Progenitor cell of endocrine pancreas (in vitro differentiated cells): ENCODE data around the gene CRIP3. TPM values are rescaled to one million over a fixed set of nuclear protein-coding genes. Genes with fewer than 3 reads are reported as not detected.

Source experiments
- DNase-seq: peaks from one replicate; pipeline ENCODE4 v3.0.0; 2021; ENCODE audit warnings: low spot score; ENCODE audit not compliant: unreplicated experiment
- H3K27ac Mint-ChIP-seq: 2 replicates; pipeline ENCODE4 v1.8.0; 2021; ENCODE audit warnings: mild to moderate bottlenecking, moderate library complexity, mixed read lengths
- H3K27me3 Mint-ChIP-seq: 2 replicates; pipeline ENCODE4 v1.8.0; 2021; ENCODE audit warnings: mixed read lengths
- H3K36me3 Mint-ChIP-seq: 2 replicates; pipeline ENCODE4 v1.8.0; 2022; ENCODE audit warnings: mixed read lengths; ENCODE audit not compliant: insufficient read depth
- H3K4me1 Mint-ChIP-seq: 2 replicates; pipeline ENCODE4 v1.8.0; 2021; ENCODE audit warnings: low read depth, mixed read lengths
- H3K4me3 Mint-ChIP-seq: 2 replicates; pipeline ENCODE4 v1.8.0; 2021; ENCODE audit warnings: low read depth, mild to moderate bottlenecking, moderate library complexity, mixed read lengths
- H3K9me3 Mint-ChIP-seq: 2 replicates; pipeline ENCODE4 v1.8.0; 2021; ENCODE audit warnings: low read depth, mixed read lengths
- CTCF ChIP-seq: fragments of 200-600 bp; sonication (generic); IDR thresholded peaks from one replicate; pipeline ENCODE4 v1.5.0; 2021; ENCODE audit warnings: antibody characterized with exemption, mild to moderate bottlenecking; ENCODE audit not compliant: unreplicated experiment
- total RNA-seq: library from RNA; stranded (reverse); gene quantifications from 2 replicates; pipeline ENCODE4 v1.2.1, GENCODE V29; 2021

CRIP3 gene
- total RNA-seq, 1 donor from 2014 or later, result 2.3 TPM

- Mint-ChIP-seq H3K9me3 (no peaks in the 10 kb centered on the region), H3K4me3 (no peak overlapping the region), H3K4me1 (peaks cover 1% of the 10 kb centered on the region), H3K36me3 (no peaks in the 10 kb centered on the region), H3K27me3 (peaks cover 27% of the 10 kb centered on the region), H3K27ac (no peak overlapping the region)
- DNase-seq, result no peak
- TF ChIP-seq CTCF, result no peak
These were observed 20.6 kb downstream of the CRIP3 start for GRCh38 chr6:43287717-43288679.

- H3K9me3 Mint-ChIP-seq, result no peaks in the 10 kb centered on the region
- H3K4me3 Mint-ChIP-seq, result no peak overlapping the region
- H3K27ac Mint-ChIP-seq, result no peak overlapping the region
- DNase-seq, result no peak
- H3K36me3 Mint-ChIP-seq, result no peaks in the 10 kb centered on the region
- peaks cover 33% of the 10 kb centered on the region for H3K27me3 Mint-ChIP-seq
- TF ChIP-seq CTCF, result peak; percentile 46
- peaks cover 1% of the 10 kb centered on the region for H3K4me1 Mint-ChIP-seq
These were observed 21.5 kb downstream of the CRIP3 start for GRCh38 chr6:43286980-43287716.

- H3K36me3 Mint-ChIP-seq, result no peaks in the 10 kb centered on the region
- peaks cover 37% of the 10 kb centered on the region for H3K27me3 Mint-ChIP-seq
- H3K4me1 Mint-ChIP-seq, result peaks cover 1% of the 10 kb centered on the region
- H3K9me3 Mint-ChIP-seq, result no peaks in the 10 kb centered on the region
- TF ChIP-seq CTCF, result no peak
- H3K4me3 Mint-ChIP-seq, result no peak overlapping the region
- no peak for DNase-seq
- H3K27ac Mint-ChIP-seq, result no peak overlapping the region
These were observed 22.1 kb downstream of the CRIP3 start for GRCh38 chr6:43286456-43286979.

GRCh38 chr6:43285832-43286231 lies 22.8 kb downstream of the CRIP3 start:
- no peaks in the 10 kb centered on the region for H3K9me3 Mint-ChIP-seq
- DNase-seq, result no peak
- H3K4me1 Mint-ChIP-seq, result peaks cover 1% of the 10 kb centered on the region
- no peaks in the 10 kb centered on the region for H3K36me3 Mint-ChIP-seq
- peaks cover 41% of the 10 kb centered on the region for H3K27me3 Mint-ChIP-seq
- H3K27ac Mint-ChIP-seq, result peak overlapping the region; percentile 7
- H3K4me3 Mint-ChIP-seq, result peak overlapping the region; percentile 56
- TF ChIP-seq CTCF, result no peak

GRCh38 chr6:43284991-43285781 lies 23.4 kb downstream of the CRIP3 start:
- Mint-ChIP-seq H3K4me1 (peaks cover 1% of the 10 kb centered on the region), H3K4me3 (peak overlapping the region; percentile 56), H3K36me3 (no peaks in the 10 kb centered on the region), H3K27me3 (peaks cover 46% of the 10 kb centered on the region), H3K27ac (peak overlapping the region; percentile 7), H3K9me3 (no peaks in the 10 kb centered on the region)
- TF ChIP-seq CTCF, result no peak
- no peak for DNase-seq
